ENCODE data around the gene TBC1D7.

TBC1D7 gene

GRCh38 chr6:13263669-13264068 is 64.7 kb downstream of the TBC1D7 start:
- Histone ChIP-seq H3F3A (ENCODE audit: insufficient read depth) (peaks cover 46% of the 10 kb centered on the region), H2AFZ (ENCODE audit: low read depth, low read length, severe bottlenecking) (no peak overlapping the region), H3K9ac (ENCODE audit: low read length) (0 out of 2 replicates have a peak overlapping the region, but pooled peaks have one; percentile 37), H3K36me3 (ENCODE audit: low read length) (no peaks in the 10 kb centered on the region), H3K9me3 (ENCODE audit: insufficient read depth, low read length) (no peaks in the 10 kb centered on the region), H3K27ac (ENCODE audit: low read depth, low read length) (peak overlapping the region; percentile 90; the same call in 1 of the 2 replicates), H3K4me2 (ENCODE audit: low read depth, low read length, poor library complexity, severe bottlenecking) (peak overlapping the region; percentile 62), H3K27me3 (ENCODE audit: low read length) (no peaks in the 10 kb centered on the region), H4K20me1 (ENCODE audit: low read depth, low read length) (no peaks in the 10 kb centered on the region), H3K79me2 (ENCODE audit: insufficient read depth, low read length) (no peaks in the 10 kb centered on the region), H3K9me2 (replicated peaks; ENCODE audit: insufficient read depth, low read length) (no peaks in the 10 kb centered on the region), H3K4me3 (ENCODE audit: insufficient read depth, low read length, poor library complexity, severe bottlenecking) (no peak overlapping the region)
- TF ChIP-seq CTCF (IDR thresholded peaks at IDR 0.05; ENCODE audit: insufficient read depth, low read length, poor library complexity, severe bottlenecking) (no peak), EZH2phosphoT487 (conservative IDR thresholded peaks at IDR 0.05; ENCODE audit: low read length) (no peak)

DNA sequence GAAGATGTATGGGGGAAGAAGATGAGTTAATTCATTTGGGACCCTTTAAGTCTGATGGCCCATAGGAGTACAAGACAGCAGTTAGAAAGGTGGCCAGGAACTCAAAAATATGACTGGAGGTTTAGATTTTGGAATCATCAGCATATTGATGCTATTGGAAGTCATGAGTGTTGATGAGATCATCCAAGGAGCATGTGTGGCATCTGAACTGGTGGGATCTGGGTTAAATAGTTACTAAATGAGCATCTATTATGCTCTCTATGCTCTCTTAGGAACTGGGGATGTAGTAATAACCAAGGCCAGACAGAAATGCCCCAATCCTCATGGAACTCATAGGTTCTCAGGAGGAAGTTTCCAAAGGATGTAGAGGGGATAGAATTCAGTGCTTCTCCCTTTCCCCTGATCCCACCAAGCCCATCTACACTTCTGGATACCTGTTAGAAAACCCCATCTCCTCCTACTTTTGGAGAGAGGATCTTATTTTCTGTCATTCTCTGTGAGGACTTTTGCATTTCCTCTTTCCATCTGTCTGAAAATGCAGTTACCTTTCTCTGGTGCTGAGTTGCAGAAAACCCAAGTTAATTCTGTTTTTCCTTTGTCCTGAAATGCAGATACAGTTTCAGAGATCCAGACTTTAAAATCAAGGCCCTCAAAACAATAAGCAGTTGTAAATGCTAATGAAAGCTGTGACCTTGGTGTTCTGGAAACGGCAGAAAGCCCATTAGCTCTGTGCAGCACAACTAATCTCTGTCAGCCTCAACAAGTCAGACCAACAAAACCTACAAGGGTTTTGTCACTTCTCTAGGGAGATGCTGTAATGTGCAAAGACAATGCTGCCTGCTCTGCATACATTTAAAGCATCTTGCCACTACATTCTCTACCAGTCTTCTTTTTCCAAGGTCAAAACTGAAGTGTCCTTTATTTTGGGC is 65.8 kb downstream of the TBC1D7 start:
- Histone ChIP-seq H3K9ac (ENCODE audit: low read length) (peak overlapping the region; percentile 37), H3K36me3 (ENCODE audit: low read length) (no peaks in the 10 kb centered on the region), H3K27ac (ENCODE audit: low read depth, low read length) (peak overlapping the region; percentile 90), H3F3A (ENCODE audit: insufficient read depth) (peaks cover 51% of the 10 kb centered on the region), H3K4me3 (ENCODE audit: insufficient read depth, low read length, poor library complexity, severe bottlenecking) (peak overlapping the region; percentile 11), H2AFZ (ENCODE audit: low read depth, low read length, severe bottlenecking) (peak overlapping the region; percentile 61), H4K20me1 (ENCODE audit: low read depth, low read length) (no peaks in the 10 kb centered on the region), H3K4me2 (ENCODE audit: low read depth, low read length, poor library complexity, severe bottlenecking) (peak overlapping the region; percentile 62), H3K9me3 (ENCODE audit: insufficient read depth, low read length) (no peaks in the 10 kb centered on the region), H3K79me2 (ENCODE audit: insufficient read depth, low read length) (no peaks in the 10 kb centered on the region), H3K27me3 (ENCODE audit: low read length) (no peaks in the 10 kb centered on the region), H3K9me2 (replicated peaks; ENCODE audit: insufficient read depth, low read length) (no peaks in the 10 kb centered on the region)
- no peak for TF ChIP-seq EZH2phosphoT487 (conservative IDR thresholded peaks at IDR 0.05; ENCODE audit: low read length)
- no peak for TF ChIP-seq CTCF (IDR thresholded peaks at IDR 0.05; ENCODE audit: insufficient read depth, low read length, poor library complexity, severe bottlenecking)

GRCh38 chr6:13261464-13261994 is 66.8 kb downstream of the TBC1D7 start:
- Histone ChIP-seq H3K27me3 (ENCODE audit: low read length) (no peaks in the 10 kb centered on the region), H3F3A (ENCODE audit: insufficient read depth) (peaks cover 51% of the 10 kb centered on the region), H3K79me2 (ENCODE audit: insufficient read depth, low read length) (no peaks in the 10 kb centered on the region), H3K9me2 (replicated peaks; ENCODE audit: insufficient read depth, low read length) (no peaks in the 10 kb centered on the region), H3K9me3 (ENCODE audit: insufficient read depth, low read length) (no peaks in the 10 kb centered on the region; the same call in 1 of the 2 replicates), H4K20me1 (ENCODE audit: low read depth, low read length) (no peaks in the 10 kb centered on the region), H3K4me3 (ENCODE audit: insufficient read depth, low read length, poor library complexity, severe bottlenecking) (peak overlapping the region; percentile 20), H3K4me2 (ENCODE audit: low read depth, low read length, poor library complexity, severe bottlenecking) (peak overlapping the region; percentile 62), H3K9ac (ENCODE audit: low read length) (peak overlapping the region; percentile 37), H3K36me3 (ENCODE audit: low read length) (no peaks in the 10 kb centered on the region), H2AFZ (ENCODE audit: low read depth, low read length, severe bottlenecking) (peak overlapping the region; percentile 15), H3K27ac (ENCODE audit: low read depth, low read length) (peak overlapping the region; percentile 90)
- no peak for TF ChIP-seq EZH2phosphoT487 (conservative IDR thresholded peaks at IDR 0.05; ENCODE audit: low read length)

Data from SU-DHL-6 (cell line).